GM21825 (cell line): ENCODE data around the gene WDR44.
"Not testable (repeated sequence)": the region's sequence is repeated elsewhere in the genome, so short reads cannot be mapped to it uniquely, and the experiment has no call there.

ENCODE experiments used
- ATAC-seq: cut with Tn5 transposase; IDR thresholded peaks from one replicate; pipeline ENCODE4 v1.9.1; 2021; ENCODE audit warnings: mild to moderate bottlenecking, moderate library complexity; ENCODE audit not compliant: unreplicated experiment

Gene WDR44

GRCh38 chrX:118480172-118480571 is 134.3 kb downstream of the WDR44 start:
- ATAC-seq, result no peak

- ATAC-seq, result not testable (repeated sequence)
Measured at GRCh38 chrX:118482384-118482783, 136.5 kb downstream of the WDR44 start.

- no peak for ATAC-seq
Measured at GRCh38 chrX:118484216-118484903, 138.5 kb downstream of the WDR44 start.

DNA sequence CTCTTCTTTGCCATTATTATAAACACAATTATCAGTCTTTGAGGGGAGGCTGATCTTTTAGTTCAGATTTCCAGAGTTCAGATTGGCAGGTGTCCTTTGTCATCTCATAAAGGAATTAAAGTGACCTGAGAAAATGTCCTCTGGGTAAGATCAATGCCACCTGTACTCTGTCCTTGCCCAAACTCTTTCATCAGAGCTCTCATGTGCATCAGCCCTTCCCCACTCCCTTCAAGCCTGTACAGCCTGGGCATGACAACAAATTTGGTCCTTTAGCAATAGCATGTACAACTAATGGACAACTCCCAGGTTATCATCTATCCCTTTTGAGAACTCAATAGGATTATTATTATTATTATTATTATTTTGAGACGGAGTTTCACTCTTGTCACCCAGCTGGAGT is 140.8 kb downstream of the WDR44 start:
- not testable (repeated sequence) for ATAC-seq

DNA sequence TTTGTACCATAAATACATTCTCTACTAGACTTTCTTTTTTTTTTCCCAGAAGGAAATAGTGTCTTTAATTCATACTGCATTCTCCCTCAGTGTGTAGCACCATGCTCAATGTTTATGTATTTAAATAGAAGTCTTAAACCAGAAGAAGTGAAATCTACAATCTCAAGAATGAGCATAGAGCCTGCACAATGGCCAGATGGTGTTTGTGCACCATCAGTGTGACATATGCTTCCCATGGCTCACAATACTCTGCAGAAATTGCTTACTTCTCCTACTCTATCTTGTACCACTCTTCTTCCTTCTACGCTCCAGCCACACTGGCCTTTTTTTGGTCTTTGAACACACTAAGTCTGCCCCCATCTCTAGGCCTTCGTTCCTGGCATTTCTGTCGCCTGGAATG is 147.1 kb downstream of the WDR44 start:
- no peak for ATAC-seq

DNA sequence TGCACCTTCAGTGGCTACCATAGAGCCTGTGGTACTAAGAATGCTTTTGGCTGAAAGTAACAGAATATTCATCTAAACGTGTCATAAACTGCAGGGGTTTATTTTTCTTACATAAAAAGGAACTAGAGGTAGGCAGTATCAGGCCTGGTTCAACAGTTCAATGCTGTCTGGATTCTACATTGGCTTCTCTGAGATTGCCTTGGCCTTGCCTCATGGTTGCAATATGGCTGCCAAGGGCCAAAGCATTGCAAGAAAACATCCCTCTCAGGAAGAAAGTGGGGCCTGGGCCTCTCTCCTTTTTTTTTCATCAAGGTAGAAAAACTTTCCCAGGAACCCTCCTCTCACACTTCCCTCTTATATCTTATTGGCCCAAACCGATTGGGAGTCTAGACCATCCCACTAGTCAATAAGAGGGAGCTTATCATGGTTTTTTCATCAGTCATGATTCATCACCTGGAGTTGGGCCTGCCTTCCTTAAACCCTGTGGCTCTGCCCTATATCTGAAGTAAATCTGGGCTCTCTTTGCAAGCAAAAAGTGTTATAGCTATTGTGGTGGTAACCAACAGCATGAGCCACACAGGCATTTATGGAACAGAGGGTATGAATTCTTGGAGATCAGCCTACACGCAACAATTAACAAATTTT is 147.9 kb downstream of the WDR44 start:
- no peak for ATAC-seq

DNA sequence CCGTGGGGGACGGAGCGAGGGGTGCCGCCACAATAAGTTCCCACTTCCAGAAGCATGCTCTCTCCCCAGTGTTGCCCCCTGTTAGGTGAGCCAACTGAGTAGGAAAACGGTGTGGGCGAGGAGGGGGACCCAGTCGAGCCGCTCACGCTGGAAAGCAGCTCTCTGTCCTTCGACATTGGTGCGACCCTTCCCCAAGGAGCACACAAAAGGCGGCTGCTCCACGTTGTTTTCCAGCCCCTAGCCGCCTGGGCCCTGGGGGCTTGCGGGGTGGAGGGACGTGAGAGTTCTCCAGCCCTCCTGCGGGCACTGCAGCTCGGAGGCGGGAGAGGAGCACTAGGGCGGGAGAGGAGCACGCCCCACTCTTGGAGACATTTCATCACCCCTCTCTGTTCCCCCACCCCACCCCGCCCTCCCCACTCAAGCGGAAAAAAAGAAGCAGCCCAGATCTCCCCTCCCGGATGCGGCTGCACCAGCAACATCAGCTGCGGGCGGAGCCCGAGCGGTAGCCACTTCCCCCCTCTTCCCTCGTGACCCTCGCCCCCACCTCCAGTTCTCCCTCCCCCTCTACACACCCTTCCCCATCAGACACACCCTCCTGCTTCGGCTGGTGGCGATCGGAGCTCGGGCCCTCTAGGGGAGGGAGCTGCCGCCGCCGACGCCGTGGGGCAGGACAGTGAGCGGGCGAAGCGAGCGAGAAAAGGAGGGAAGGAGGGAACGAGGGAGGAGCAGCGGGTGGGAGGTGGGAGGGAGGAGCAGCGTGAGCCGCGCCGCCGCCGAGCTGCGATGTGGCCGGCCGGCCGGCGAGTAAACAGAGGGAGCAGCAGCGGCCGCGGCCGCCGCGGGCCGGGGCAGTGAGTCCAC is 149.4 kb downstream of the WDR44 start, which contains the start of gene DOCK11:
DOCK11 (plus strand) TSS at position 755 of the 861 bp plus-strand sequence. CDS start 157 bp downstream, outside the sequence.
- ATAC-seq, result peak; percentile 62

GRCh38 chrX:118495958-118496762 is 150.3 kb downstream of the WDR44 start:
- peak; percentile 50 for ATAC-seq

DNA sequence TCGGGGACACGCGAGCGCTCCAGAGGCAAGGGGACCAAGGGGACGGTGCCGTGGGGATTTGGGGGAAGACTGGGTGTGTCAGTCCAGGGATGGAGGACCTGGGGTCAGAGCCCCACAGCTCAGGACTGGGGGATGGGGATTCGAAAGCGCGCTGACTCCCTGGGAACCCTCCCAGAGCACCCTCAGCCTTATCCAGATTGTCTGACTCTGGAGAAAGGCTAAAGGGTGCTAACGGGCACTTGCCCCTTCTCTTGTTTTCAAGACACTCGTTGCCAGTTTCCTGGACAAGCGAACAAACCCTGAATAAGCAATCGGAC is 150.8 kb downstream of the WDR44 start:
- ATAC-seq, result no peak

- no peak for ATAC-seq
Measured at GRCh38 chrX:118497180-118497818, 151.4 kb downstream of the WDR44 start.

DNA sequence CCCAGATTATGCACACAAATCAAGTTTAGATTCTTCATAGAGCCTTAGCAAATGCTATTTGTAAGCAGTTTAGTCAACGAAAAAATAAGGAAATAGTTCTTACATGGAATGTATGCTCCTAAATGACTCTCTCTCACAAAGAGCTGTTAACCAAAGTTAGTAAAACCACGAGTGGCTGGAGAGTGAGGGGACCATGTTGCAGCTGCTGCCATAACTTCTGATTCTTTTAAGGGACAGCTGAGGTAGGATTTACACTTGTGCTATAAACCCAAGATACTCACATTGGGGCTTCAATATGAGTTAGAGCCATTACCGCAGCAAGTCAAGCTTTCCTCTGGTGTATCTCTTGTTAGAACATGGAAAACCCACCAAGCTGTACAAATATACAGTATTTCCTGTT is 152.4 kb downstream of the WDR44 start:
- no peak for ATAC-seq

DNA sequence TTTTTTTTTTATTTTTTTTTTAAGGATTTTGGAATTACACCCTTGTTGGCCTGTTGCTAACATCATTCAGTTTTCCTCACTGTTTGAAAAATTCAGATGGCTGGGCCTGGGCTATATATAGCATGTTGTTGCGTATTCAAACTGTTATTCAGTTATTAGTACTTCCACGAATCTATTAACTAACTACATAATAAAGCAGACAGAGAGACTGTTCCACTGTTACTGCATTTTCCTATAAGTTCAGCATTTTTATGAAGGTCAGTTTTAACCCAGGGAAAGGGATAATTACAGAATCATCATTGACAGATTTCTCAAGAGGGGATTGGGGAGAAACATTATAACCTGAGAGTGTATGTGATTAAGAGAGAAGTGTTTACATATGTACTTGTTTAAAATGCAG is 152.8 kb downstream of the WDR44 start:
- ATAC-seq, result no peak

GRCh38 chrX:118499295-118499694 is 153.4 kb downstream of the WDR44 start:
- no peak for ATAC-seq
